NCI-H446 treated with DMSO at 0.1 percent for 48 hours (cell line): ENCODE data around the gene WDCP.
"Not testable (repeated sequence)": the region's sequence is repeated elsewhere in the genome, so short reads cannot be mapped to it uniquely, and the experiment has no call there.

Experiments
- DNase-seq: peaks from one replicate; lab custom pipeline; 2025; lab: John Stamatoyannopoulos, UW

WDCP gene

DNA sequence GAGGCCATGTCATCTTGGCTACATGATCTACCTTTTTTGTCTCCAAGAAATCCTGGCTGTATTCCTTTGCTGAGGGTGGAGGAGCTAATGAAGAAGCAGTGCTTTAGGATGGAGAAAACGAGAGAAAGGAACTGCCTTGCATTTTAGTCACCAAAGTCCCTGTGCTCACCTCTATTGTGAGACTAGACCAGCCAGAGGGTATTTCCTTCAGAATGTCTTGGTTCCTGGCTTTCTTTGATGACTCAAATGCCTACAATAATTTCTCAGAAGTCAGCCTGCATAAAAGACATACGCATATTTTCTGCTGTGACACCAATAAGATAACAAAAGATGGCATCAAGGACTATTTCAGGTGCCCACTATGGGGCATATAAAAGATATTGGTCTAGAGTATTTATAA is 18.1 kb upstream of the WDCP start:
- no peak for DNase-seq

DNA sequence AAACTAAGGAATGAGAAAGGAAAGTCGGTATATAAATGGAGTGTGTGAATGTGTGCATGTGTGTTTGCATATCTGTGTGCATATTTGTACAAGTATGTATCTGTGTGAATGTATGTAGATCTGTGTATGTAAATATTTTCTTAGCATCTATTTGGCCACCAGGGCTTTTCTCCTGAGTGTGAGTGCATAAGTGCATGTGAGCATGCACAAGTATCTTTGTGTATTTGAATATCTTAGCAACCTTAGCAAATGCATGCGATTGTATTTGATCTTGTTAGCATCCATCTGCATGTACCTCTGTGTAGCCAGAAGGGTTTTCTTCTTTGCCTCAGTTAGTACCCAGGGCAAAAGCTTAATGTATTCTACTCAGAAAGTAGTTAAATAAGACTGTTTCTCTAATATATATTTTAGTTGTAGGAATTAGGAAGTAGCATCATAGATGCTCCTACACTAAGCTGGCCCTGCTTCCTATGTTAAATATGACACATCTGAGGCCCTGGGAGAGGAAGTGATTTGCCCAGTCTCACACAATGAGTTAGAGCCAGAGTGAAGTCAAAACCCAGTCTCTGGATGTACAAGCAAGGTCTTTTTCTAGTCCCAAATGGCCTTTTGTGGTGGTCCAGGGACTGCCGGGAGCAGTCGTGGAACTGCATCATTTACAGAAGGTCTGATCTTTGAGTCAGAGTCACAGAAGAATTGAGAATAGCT is 11.5 kb upstream of the WDCP start:
- DNase-seq, result no peak

DNA sequence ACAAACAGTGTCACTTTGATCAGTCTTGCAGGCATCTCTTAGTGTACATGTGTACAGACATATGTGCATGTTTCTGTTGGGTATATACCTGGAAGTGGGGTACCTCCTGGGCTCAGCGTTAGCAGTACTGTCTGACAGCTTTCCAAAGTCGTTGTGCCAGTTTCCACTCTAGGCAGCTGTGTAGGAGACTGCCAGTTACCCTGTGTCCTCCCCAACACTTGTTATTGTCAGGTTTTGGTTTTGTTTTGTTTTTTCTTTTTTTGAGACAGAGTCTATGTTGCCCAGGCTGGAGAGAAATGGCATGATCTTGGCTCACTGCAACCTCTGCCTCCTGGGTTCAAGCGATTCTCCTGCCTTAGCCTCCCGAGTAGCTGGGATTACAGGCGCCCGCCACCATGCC is 8.6 kb upstream of the WDCP start:
- no peak for DNase-seq

DNA sequence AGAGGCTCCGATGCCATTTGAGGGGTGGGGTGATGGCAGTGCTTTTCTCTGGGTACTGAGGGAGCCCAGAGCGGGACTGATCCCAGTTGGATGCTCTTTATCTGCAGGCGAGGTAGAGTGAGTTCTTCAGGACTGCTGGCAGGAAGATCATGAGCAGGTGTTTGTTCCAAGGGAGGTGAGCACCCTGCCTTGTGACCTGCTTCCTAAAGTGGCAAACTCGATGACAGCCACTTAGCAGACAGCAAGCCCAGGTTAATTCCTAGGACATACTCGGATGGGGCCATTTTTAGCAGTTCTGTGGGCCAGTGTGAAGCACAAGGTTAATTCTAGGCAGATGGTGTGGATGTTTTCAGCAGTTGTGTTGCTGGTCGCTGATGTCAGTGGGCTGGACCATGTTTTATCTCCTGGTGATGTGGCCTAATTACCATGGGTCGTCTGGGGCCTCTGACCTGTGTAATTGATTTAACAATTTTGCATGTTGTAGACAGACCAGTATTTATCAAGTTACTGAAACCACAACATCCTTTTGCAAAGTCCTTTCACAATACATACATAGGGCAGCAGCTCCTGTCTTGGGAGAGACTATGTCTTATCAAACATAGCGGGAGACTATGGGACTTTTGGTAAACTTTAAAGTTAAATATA is 7.3 kb upstream of the WDCP start:
- DNase-seq, result no peak

DNA sequence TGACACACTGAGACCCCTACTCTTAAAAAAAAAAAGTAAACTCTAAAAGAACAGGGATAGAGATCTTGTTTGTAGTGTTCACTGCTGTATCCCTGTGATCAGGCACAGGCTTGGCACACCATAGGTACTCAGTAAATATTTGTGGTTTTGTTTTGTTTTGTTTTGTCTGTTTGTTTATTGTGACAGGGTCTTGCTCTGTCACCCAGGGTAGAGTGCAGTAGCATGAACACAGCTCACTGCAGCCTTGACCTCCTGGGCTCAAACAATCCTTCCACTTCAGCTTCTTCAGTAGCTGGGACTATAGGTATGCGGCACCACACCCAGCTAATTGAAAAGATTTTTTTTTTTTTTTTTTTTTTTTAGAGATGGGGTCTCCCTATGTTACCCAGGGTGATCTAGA is 5.8 kb upstream of the WDCP start:
- DNase-seq, result no peak

DNA sequence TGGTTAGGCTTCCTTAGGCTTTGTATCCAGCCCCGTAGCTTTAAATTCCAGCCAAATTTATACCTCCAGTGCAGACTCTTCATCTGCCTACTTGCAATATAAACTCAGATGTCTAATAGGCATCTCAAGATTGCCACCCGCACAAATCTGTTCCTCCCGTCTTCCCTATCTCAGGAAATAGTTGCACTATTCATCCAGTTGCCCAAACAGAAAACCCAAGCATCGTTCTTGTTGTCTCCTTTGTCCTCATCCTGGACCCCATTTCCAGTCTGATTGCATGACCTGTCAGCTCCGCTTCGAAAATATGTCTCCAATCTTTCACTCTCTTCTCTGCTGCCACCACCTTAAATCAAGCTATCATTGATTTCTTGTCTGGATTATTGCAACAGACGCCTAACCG is 4.6 kb upstream of the WDCP start:
- no peak for DNase-seq

DNA sequence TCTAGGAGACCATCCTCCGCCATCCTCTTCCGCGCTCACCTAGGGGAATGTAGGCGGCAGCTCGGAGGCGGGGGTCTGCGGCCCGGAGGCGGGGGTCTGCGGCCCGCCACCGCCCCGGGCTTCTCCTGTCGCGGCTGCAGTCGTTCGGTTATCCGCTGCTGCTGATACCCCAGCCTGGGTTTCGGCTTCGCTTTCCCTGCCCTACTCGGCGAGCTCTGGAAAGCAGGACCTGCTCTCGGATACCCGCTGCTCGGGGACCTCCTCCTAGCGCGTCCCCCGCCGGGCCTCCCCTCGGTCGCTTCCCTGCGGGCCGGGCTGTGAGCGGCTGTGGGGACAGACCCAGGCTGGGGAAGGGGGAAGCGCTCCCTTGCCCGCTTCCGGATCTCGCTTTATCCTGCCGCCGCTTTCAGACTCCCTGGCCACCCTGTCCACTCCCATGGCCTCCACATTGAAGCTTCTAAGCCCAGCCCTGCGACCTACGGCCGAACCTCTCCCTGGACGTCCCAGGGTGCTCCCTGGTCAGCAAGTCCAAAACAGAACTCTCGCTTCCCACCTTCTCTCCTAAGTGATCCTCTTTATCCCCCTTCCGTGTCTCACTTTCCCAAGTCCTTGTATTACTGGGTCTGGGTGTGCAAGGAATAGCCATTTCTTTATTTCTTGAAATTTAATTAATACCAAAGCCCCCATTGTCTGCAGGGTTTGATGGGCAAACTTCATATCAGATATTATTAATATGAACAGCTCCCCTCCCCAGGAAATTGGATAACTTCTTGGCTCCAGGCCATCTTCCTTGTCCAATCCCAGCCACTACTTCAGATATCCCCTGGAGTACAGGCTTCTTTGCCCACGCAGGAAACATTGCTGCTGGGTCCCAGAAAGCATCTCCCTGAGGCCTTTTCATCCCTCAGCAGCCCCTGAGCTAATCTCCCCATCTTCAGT is 3.1 kb upstream of the WDCP start:
- DNase-seq, result no peak

DNA sequence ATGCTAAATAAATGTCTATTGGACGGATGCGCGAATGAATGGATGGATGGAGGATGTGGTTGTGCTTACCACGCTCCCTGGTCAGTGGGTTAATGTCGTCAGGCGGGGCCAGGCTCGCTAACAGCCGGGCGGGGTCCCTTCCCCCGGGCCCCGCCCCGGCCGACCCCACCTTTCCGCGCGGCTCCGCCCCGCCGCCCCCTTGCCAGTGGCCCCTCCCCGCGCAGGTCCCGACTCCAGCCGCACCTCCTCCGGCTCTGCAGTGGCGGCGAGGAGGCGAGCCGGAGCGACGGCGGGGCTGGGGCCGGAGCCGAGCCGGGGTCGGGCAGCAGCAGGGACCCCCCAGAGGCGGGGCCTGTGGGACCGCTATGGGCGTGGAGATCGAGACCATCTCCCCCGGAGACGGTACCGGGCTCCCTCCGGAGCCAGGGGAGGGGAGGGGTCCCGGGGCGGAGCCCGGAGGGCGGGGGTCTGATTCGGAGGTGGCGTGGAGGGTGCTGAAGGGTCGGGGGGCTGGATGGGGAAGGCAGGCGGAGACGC is 2.4 kb upstream of the WDCP start, which contains the start of gene FKBP1B:
Gene FKBP1B, plus strand, starts transcription at position 257 of the 537 bp plus-strand sequence. Its CDS starts 109 bp downstream, at position 366.
- DNase-seq, result peak; percentile 5

- peak; percentile 27 for DNase-seq
Measured at GRCh38 chr2:24048769-24049484, 1.7 kb upstream of the WDCP start.

DNA sequence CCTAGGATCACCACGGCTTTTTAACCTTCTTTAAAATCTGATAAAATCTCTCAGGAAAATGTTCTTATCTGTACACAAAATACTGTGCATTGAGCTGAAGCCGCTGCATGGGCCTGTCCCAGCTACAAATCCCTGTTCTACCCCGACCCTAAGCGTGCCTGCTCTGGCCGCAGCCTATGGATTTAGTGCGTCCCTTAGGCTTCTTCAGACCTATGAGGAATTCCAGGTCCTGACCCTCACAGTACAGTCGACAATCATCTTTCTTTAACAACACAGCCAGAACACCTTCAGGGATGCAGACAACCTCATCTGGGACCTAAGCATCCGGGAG is 477 bp upstream of the WDCP start:
- no peak for DNase-seq

DNA sequence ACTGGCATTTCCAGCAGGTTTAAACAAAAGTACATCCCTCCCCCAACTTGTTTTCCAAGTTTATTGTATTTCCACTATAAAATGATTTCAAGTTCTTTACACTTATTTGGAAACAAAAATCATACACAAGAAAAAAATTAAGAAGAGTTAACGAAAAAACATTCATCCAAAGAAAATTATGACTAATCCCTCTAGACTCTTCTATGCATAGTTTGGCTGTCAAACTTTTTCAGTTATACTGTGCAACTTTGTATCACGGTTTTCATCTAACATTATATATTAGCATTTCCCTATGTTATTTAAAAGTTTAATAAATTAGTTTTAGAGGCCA is 627 bp downstream of the WDCP start:
- no peak for DNase-seq

GRCh38 chr2:24045511-24046508 is 1.4 kb downstream of the WDCP start:
- no peak for DNase-seq

DNA sequence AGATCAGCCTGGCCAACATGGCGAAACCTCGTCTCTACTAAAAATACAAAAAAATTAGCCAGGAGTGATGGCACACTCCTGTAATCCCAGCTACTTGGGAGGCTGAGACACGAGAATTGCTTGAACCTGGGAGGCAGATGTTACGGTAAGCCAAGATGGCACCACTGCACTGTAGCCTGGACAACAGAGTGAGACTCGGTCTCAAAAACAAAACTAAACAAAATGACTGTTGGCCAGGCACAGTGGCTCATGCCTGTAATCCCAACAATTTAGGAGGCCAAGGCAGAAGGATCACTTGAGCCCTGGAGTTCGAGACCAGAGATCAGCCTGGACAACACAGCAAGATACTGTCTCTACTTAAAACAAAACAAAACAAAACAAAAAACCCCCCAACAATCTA is 4.1 kb downstream of the WDCP start:
- DNase-seq, result not testable (repeated sequence)

DNA sequence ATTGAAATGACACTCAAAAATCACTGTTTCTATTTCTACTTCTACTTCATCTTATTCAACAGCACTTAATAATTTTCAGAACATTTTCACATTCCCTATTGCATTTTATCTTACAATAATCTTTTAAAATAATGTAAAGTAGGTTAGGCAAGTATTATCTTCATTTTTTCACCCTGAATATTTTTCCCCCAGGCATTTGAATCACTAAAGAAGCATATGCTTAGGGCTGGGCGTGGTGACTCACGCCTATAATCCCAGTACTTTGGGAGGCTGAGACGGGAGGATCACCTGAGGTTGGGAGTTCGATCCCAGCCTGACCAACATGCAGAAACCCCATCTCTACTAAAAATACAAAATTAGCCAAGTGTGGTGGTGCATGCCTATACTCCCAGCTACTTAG is 6.7 kb downstream of the WDCP start:
- no peak for DNase-seq

- no peak for DNase-seq
Measured at GRCh38 chr2:24038786-24039499, 8.2 kb downstream of the WDCP start.

GRCh38 chr2:24026233-24026632 is 21.0 kb downstream of the WDCP start:
- DNase-seq, result no peak

DNA sequence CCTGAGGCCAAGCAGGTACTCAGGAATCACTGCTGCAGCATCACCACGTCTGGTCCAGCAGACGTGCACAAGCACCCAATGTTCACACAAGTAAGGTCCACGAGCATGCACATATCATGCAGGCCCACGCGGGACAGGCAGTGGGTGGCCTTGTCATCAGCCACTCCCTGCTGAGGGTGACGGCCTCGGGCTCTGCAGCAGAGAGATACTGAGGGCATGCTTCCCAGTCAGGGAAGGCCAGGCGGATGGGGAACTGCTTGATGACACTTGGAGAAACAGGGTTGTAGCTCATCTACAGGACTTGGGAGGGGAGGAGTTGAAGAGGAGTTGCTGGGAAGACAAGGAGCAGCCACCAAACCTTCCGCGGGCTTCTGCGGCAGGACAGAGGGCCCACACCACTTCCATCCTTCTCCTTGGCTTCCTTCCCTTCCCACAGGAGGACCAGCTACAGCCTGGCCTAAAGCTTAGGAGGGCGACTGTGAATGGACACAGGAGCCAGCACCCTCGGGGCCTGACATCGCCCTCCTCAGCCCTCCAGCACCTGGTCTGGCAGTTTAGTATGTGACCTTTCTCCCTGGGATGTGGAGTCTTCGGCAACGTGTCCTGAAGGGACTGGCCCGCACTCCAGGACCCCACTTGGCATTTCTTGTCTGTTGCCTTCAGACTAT is 22.1 kb downstream of the WDCP start:
- DNase-seq, result no peak

DNA sequence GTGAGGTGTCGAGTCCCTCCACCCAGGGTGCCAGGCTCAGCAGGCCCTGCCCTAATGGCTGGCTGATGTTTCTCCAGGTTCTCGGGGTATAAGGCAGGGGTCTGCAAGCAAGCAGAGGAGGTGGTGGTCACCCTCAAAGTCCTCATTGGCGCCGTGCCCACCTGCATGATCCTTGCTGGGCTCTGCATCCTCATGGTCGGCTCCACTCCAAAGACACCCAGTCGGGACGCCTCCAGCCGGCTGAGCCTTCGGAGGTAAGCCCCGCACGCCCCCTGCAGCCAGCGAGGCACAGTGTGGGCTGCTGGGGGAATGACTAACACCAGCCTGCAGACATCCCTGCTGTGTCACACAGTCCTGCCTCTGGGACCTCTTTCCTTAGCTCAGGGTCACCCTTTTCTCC is 23.2 kb downstream of the WDCP start:
- DNase-seq, result no peak

DNA sequence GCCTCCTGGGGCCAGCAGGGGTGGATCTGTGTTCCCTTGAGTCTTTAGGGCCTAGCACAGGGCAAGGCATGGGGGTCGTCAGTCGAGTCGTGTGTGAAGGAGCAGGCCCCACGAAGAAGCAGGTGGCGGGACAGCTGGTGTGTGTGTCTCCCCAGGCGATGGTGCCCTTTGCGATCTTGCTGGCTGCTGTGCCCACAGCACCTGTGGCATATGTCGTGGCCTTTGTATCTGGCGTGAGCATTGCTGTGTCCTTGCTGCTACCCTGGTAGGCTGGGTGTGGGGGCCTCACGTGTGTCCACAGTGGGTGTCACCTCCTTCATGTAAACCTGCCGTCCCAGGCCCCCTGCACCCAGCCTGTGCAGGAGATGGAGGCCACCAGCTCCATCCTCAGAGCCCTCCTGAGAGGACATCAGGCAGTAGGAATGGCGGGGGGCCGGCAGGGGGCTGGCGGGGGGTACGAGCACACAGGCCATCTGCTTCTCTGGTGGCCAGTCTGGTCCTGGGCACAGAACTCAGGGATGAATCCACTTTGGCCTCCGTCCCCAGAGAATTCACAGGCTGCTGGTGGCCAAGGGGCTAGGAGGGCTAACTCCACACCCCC is 24.1 kb downstream of the WDCP start:
- no peak for DNase-seq
